HCT116 (cell line): Measurements from ENCODE around the gene TRIM63. TPM values are rescaled to one million over a fixed set of nuclear protein-coding genes. Genes with fewer than 3 reads are reported as not detected.
"Not testable (repeated sequence)": the region's sequence is repeated elsewhere in the genome, so short reads cannot be mapped to it uniquely, and the experiment has no call there.

ENCODE experiments used
- ATAC-seq: fragments of 200-7000 bp; cut with Tn5 transposase; 2 replicates; pipeline ENCODE4 v1.9.1; 2020; ENCODE audit warnings: mild to moderate bottlenecking, moderate library complexity
- BruUV-seq: library from RNA; stranded (reverse); fragments of 400-500 nt; replicated peaks from 2 replicates; lab custom pipeline; 2021; lab: Mats Ljungman, UMichigan
- CTCF ChIA-PET: fragments of 300-600 bp; sonication (Branson Sonifier 250); formaldehyde crosslinking; loops from one replicate; lab custom pipeline; 2021; ENCODE audit warnings: antibody characterized with exemption; lab: Charles Lee
- POLR2A ChIA-PET: fragments of 300-600, 350-600 bp; sonication (Branson Sonifier 250); formaldehyde crosslinking; loops from one replicate; lab custom pipeline; 2021; ENCODE audit warnings: antibody characterized with exemption; lab: Charles Lee
- RAD21 ChIA-PET, 2 experiments: fragments of 300-600 bp; sonication (Branson Sonifier 250); formaldehyde crosslinking; loops; one replicate each; lab custom pipeline; 2023; ENCODE audit warnings: low total read pairs in 2 of 2; ENCODE audit not compliant: uncharacterized antibody in 2 of 2, unreplicated experiment in 2 of 2, low non-redundant PET in 1 of 2; lab: Charles Lee
- DNase-seq: peaks from one replicate; pipeline ENCODE4 v3.0.0-alpha.2; 2010; ENCODE audit warnings: low read depth, low spot score
- H2AFZ ChIP-seq: fragments of 200-600 bp; shearing (Covaris generic), sonication (generic); 2 replicates; pipeline ENCODE4 v1.6.1; 2017; ENCODE audit warnings: low read depth, mixed run types, mixed read lengths, antibody characterized with exemption, low read length; ENCODE audit not compliant: poor library complexity, severe bottlenecking
- H3K27ac ChIP-seq: 2 replicates; pipeline ENCODE4 v1.5.1; 2012; ENCODE audit warnings: low read depth, low read length
- H3K27me3 ChIP-seq: fragments of 200-600 bp; sonication (generic); 2 replicates; pipeline ENCODE4 v1.6.1; 2016; ENCODE audit warnings: mixed run types, low read length, mixed read lengths; ENCODE audit not compliant: insufficient read depth
- H3K36me3 ChIP-seq, 2 experiments: fragments of 200-500 bp in 1 of 2; fragments of 200-600 bp in 1 of 2; sonication (Bioruptor generic) in 1 of 2; sonication (generic) in 1 of 2; 2 replicates each; pipeline versions ENCODE4 v1.5.1 to v1.6.1; 2014 to 2016; ENCODE audit warnings: low read length in 2 of 2, inconsistent platforms in 1 of 2, mixed read lengths in 1 of 2, mixed run types in 1 of 2; ENCODE audit not compliant: insufficient read depth in 2 of 2, control insufficient read depth in 1 of 2
- H3K4me1 ChIP-seq, 2 experiments: fragments of 200-600 bp in 1 of 2; sonication (generic) in 1 of 2; 2 replicates each; pipeline versions ENCODE4 v1.5.1 to v1.6.1; 2012 to 2017; ENCODE audit warnings: low read length in 2 of 2, inconsistent platforms in 1 of 2, mild to moderate bottlenecking in 1 of 2, mixed read lengths in 1 of 2, mixed run types in 1 of 2, moderate library complexity in 1 of 2; ENCODE audit not compliant: insufficient read depth in 2 of 2, control insufficient read depth in 1 of 2
- H3K4me2 ChIP-seq: fragments of 200-600 bp; sonication (generic); 2 replicates; pipeline ENCODE4 v1.6.1; 2017; ENCODE audit warnings: mixed run types, low read length, mixed read lengths
- H3K4me3 ChIP-seq, 2 experiments: fragments of 200-600 bp in 1 of 2; sonication (generic) in 1 of 2; replicated peaks in 1 of 2; 2 replicates each; pipeline ENCODE4 v1.5.1; 2011 to 2016; ENCODE audit warnings: low read length in 2 of 2, control low read depth in 1 of 2, low read depth in 1 of 2, mild to moderate bottlenecking in 1 of 2, mixed read lengths in 1 of 2, mixed run types in 1 of 2
- H3K79me2 ChIP-seq: fragments of 200-600 bp; sonication (generic); 2 replicates; pipeline ENCODE4 v1.6.1; 2017; ENCODE audit warnings: mild to moderate bottlenecking, mixed run types, low read length, moderate library complexity, mixed read lengths; ENCODE audit not compliant: insufficient read depth
- H3K9ac ChIP-seq: fragments of 200-600 bp; sonication (generic); 2 replicates; pipeline ENCODE4 v1.6.1; 2016; ENCODE audit warnings: low read length, mixed read lengths
- H3K9me2 ChIP-seq: fragments of 200-600 bp; sonication (generic), shearing (Covaris generic); 2 replicates; pipeline ENCODE4 v1.6.1; 2017; ENCODE audit warnings: mixed run types, mild to moderate bottlenecking, moderate library complexity; ENCODE audit not compliant: insufficient read depth
- H3K9me3 ChIP-seq, 2 experiments: fragments of 200-500 bp in 1 of 2; fragments of 200-600 bp in 1 of 2; sonication (Bioruptor generic) in 1 of 2; sonication (generic) in 1 of 2; 2 replicates each; pipeline ENCODE4 v1.6.1; 2014 to 2017; ENCODE audit warnings: low read length in 2 of 2, mixed read lengths in 2 of 2, inconsistent platforms in 1 of 2, low read depth in 1 of 2, mild to moderate bottlenecking in 1 of 2, mixed run types in 1 of 2, moderate library complexity in 1 of 2; ENCODE audit not compliant: control insufficient read depth in 1 of 2, insufficient read depth in 1 of 2
- H4K20me1 ChIP-seq: fragments of 200-600 bp; sonication (generic), shearing (Covaris generic); 2 replicates; pipeline ENCODE4 v1.6.1; 2017; ENCODE audit warnings: mixed run types, mild to moderate bottlenecking, moderate library complexity; ENCODE audit not compliant: insufficient read depth
- EGR1 ChIP-seq: IDR thresholded peaks from 2 replicates; pipeline ENCODE4 v1.6.1; 2012; ENCODE audit warnings: low read depth
- FOSL1 ChIP-seq: IDR thresholded peaks from 2 replicates; pipeline ENCODE4 v1.6.1; 2012; ENCODE audit warnings: low read depth
- POLR2AphosphoS5 ChIP-seq: IDR thresholded peaks from 2 replicates; pipeline ENCODE4 v1.6.1; 2011; ENCODE audit warnings: mild to moderate bottlenecking, low read depth, low read length, moderate library complexity
- RAD21 ChIP-seq: IDR thresholded peaks from 2 replicates; pipeline ENCODE4 v1.6.1; 2012; ENCODE audit warnings: low read depth, mild to moderate bottlenecking
- TCF7L2 ChIP-seq: IDR thresholded peaks from 2 replicates; pipeline ENCODE4 v1.7.0; 2011; ENCODE audit warnings: borderline replicate concordance, inconsistent platforms; ENCODE audit not compliant: insufficient read depth, insufficient read length; ENCODE audit errors: extremely low read depth
- YY1 ChIP-seq: IDR thresholded peaks from 2 replicates; pipeline ENCODE4 v1.6.1; 2011; ENCODE audit warnings: low read length, low read depth, moderate library complexity, mild to moderate bottlenecking; ENCODE audit not compliant: insufficient replicate concordance; ENCODE audit errors: extremely low read depth
- intact Hi-C: fragments of 100-400 bp; cut with micrococcal nuclease; formaldehyde crosslinking; loops from 2 replicates; pipeline ENCODE4 v1.10.0; 2022
- total RNA-seq: library from RNA; stranded (reverse); gene quantifications from one replicate; pipeline ENCODE4 v1.2.1, GENCODE V29; 2021; ENCODE audit not compliant: unreplicated experiment
- TF ChIP-seq, protein P1 (sequence below): IDR thresholded peaks from 2 replicates; pipeline ENCODE4 v1.6.1; 2011; ENCODE audit warnings: mild to moderate bottlenecking, low read length, moderate library complexity; ENCODE audit not compliant: insufficient replicate concordance; ENCODE audit errors: extremely low read depth

The TRIM63 gene
- total RNA-seq, 1 experiment from 2014 or later = not detected

DNA sequence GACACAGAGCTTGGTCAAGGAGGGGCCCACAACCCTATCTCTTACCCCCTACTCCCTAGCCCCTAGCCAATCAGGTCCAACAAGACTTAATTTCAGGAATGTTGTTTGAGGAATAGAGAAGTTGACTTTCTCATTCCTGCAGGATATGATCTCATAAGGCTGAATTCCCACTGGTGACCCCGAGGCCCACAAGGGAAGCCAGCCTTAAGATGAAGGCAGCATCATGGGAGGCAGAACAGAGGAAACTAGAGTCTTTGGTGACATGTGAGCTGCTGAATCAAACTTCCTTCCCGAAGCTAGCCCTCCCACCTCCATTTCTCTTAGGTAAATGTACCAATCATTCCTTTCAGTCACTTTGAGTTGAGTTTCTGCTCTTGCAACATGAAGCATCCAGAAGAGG, 35.1 kb upstream of the TRIM63 start (continued):
- no peak for TF ChIP-seq RAD21
- TF ChIP-seq TCF7L2 = no peak

DNA sequence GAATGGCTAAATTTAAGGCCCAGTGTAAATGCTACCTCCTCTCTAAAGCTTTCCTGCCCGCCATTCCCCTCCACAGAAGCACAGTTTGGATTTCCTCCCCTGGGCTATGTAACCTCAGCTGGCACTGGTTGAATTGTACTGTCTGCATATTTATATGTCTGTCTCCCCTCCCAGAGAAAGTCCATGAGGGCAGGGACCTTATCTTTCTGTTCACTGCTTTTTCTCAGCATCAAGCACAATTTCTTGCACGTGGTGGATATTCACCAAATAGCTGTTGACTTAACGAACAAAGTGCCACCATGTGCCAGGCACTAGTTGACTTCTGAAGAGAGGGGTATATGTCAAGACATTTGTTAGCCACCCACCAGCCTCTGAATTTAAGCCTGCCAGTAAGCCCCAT, 34.7 kb upstream of the TRIM63 start:
- Histone ChIP-seq H3K79me2 (no peaks in the 10 kb centered on the region), H3K9me2 (no peaks in the 10 kb centered on the region), H3K4me3 (no peak overlapping the region), H3K9ac (no peak overlapping the region), H3K9me3 (no peaks in the 10 kb centered on the region), H2AFZ (no peak overlapping the region), H3K27me3 (no peaks in the 10 kb centered on the region), H3K27ac (no peak overlapping the region), H3K4me1 (0 out of 4 replicates have a peak, but pooled peaks cover 0 to 3% of the 10 kb centered on the region in 2 experiments), H3K36me3 (no peaks in the 10 kb centered on the region), H3K4me2 (no peak overlapping the region), H4K20me1 (no peaks in the 10 kb centered on the region)
- POLR2A ChIA-PET = interaction anchor here (1.1 to 1.4 kb wide), 2 partner anchors 9 to 67 kb away, joined by 3 read pairs; no protein-coding TSS in a partner anchor
- CTCF ChIA-PET = interaction anchor here (1.1 to 4.1 kb wide), 3 partner anchors 42 to 315 kb away, joined by 3 to 71 read pairs (median 3); partner anchors contain the start of gene ZNF593
- RAD21 ChIA-PET = no interaction called here
- intact Hi-C loops = no loop called here
- no peak for DNase-seq
- no TSS peak for BruUV-seq
- no peak for ATAC-seq
- TF ChIP-seq EGR1 (no peak), YY1 (no peak), FOSL1 (no peak), POLR2AphosphoS5 (no peak)
- TF ChIP-seq, protein P1, sequence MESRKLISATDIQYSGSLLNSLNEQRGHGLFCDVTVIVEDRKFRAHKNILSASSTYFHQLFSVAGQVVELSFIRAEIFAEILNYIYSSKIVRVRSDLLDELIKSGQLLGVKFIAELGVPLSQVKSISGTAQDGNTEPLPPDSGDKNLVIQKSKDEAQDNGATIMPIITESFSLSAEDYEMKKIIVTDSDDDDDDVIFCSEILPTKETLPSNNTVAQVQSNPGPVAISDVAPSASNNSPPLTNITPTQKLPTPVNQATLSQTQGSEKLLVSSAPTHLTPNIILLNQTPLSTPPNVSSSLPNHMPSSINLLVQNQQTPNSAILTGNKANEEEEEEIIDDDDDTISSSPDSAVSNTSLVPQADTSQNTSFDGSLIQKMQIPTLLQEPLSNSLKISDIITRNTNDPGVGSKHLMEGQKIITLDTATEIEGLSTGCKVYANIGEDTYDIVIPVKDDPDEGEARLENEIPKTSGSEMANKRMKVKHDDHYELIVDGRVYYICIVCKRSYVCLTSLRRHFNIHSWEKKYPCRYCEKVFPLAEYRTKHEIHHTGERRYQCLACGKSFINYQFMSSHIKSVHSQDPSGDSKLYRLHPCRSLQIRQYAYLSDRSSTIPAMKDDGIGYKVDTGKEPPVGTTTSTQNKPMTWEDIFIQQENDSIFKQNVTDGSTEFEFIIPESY = no peak

DNA sequence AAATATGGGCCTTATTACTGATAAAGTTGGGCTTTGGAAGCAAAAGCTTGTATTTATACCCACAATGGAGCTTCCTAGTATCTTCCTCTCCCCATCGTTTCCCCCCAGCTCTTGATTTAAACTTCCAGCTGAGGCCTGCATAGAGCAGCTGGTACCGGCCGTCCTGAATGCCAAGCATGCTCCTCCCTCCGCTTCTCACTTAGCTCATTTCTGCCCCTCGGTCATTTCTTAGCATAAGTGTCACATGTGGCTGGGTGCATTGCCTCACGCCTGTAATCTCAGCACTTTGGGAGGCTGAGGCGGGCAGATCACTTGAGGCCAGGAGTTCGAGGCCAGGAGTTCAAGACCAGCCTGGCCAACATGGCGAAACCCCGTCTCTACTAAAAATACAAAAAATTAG, 32.8 kb upstream of the TRIM63 start:
- H3K36me3 ChIP-seq, H3K4me3 ChIP-seq, H3K9me3 ChIP-seq, H3K9me2 ChIP-seq, H3K4me1 ChIP-seq, H3K27me3 ChIP-seq, H3K9ac ChIP-seq, RAD21 ChIA-PET, H3K27ac ChIP-seq, DNase-seq, H3K4me2 ChIP-seq, H2AFZ ChIP-seq, intact Hi-C loops, H3K79me2 ChIP-seq, H4K20me1 ChIP-seq, POLR2A ChIA-PET, BruUV-seq, ATAC-seq: not testable (repeated sequence)
- CTCF ChIA-PET = interaction anchor here (0.9 kb wide), 1 partner anchor 45 kb away, joined by 4 read pairs; no protein-coding TSS in a partner anchor
